HEK293T (cell line): ENCODE measurements around the gene COTL1.

Source experiments
- BHLHE40 ChIP-seq: fragments of 450-650 bp; IDR thresholded peaks from 2 replicates; pipeline ENCODE4 v1.6.1; 2016; ENCODE audit warnings: mild to moderate bottlenecking, moderate library complexity, borderline replicate concordance
- SP1 ChIP-seq: fragments of 450-650 bp; IDR thresholded peaks from 2 replicates; pipeline ENCODE4 v1.6.1; 2017

DNA sequence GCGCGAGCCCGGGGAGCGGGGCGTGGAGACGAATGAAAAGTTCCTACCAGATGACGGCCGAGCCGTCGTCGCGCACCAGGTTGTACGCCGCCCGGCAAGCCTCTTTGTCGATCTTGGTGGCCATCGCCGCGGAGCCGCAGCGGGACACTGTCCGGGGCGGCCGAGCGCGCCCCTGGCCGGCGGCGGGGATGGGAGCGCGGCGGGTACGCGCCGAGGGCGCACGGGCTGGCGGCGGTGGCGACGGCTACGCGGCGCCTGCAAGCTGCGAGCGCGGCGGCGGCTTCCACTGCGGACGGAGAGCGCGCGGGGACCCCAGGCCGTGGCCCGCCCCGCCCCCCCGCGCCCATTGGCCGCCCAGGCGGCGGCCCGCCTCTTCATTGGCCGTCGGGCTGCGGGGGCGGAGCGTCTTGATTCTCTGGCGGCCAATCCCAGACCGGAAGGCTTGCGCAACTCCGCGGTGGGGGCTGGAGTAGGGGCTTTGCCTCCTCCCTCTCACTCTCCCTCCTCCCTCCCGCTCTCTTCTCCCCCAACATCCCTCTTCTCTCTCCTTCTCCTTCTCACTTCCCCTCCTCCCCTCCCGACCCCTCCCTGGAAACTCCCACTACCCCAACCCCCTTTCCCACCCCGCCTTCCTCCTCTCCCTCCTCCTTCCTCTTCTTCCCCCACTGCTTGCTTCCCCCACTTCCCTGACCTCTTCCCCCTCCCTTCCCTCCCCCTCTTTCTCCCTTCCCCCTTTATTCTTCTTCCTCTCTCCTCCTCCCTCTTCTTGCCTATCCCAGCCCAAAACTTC, at the start of gene COTL1:
- TF ChIP-seq SP1: no peak
- TF ChIP-seq BHLHE40: no peak
